ENCODE measurements around the gene FRMD8.

GRCh38 chr11:65400307-65401072 lies 14.1 kb downstream of the FRMD8 start:
- TF ChIP-seq CTCF (IDR thresholded peaks at IDR 0.05) = no peak
- no peak for TF ChIP-seq POLR2A (IDR thresholded peaks at IDR 0.05)
- TF ChIP-seq EP300 (IDR thresholded peaks at IDR 0.05) = no peak
- TF ChIP-seq POLR2AphosphoS5 (IDR thresholded peaks at IDR 0.05) = no peak
